ENCODE measurements around the gene BPI.
"Not testable (repeated sequence)": the region's sequence is repeated elsewhere in the genome, so short reads cannot be mapped to it uniquely, and the experiment has no call there.

Gene BPI

DNA sequence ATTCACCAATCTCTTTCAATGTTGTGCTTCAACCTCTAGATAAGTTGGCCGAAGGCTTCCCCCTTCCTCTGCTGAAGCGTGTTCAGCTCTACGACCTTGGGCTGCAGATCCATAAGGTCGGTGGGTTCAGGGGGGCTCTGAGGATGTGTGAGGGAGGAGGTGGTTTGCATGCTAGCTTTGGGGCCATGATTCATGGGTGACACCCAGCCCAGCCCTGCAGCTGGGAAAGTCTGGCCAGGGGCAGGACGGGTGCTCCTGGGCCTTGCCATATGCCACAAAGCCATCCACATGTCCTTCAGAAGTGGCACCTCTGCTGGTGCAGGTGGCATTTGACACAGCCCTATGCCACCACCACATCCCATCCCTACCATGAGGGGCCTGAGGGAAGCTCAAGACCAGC is 69.9 kb downstream of the BPI start:
- DNase-seq, result no peak

DNA sequence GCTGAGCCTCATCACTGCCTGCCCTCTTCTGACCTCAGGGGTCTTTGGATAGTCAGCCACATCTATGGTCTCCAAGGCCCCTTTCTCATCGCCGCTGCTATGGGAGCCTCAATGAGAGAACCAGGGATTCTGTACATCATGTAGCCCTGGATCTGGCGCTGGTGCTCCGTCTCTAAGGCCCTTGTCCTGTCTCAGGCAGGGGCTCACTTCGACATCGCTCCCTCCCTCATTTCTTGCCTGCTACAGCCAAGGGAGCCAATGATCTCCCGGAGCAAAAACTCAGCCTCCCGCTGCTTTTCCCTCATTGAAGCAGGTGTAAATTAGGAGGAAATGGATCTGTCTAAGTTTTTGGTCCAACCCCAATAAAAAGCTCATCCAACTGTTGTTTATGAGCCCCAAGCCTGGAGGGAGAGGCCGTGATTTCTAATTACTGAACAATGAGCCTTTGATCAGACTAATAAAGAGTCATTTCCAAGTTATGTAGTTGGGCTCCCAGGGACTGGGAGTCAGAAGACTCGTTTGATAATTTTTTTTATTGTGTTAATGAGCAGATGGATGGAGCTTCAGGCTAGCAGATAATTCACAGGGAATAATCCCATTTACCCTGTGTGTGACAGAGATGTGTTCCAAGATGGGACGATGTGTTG is 73.2 kb downstream of the BPI start:
- DNase-seq, result no peak

DNA sequence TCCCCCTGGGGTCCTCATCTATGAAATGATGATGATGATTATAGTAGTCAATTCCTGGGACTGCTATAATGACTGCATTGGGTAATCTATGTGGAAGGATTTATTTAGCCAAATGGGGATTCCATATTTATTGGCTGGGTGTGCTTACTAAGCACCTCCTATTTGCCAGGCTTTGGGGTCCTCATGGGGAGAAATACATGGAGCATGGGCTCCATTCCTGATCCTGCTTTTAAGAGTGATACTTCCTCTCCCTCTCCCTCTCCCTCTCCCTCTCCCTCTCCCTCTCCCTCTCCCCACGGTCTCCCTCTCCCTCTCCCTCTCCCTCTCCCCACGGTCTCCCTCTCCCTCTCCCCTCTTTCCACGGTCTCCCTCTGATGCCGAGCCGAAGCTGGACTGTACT is 73.9 kb downstream of the BPI start:
- DNase-seq, result not testable (repeated sequence)

GRCh38 chr20:38383147-38383546 is 79.2 kb downstream of the BPI start:
- no peak for DNase-seq

DNA sequence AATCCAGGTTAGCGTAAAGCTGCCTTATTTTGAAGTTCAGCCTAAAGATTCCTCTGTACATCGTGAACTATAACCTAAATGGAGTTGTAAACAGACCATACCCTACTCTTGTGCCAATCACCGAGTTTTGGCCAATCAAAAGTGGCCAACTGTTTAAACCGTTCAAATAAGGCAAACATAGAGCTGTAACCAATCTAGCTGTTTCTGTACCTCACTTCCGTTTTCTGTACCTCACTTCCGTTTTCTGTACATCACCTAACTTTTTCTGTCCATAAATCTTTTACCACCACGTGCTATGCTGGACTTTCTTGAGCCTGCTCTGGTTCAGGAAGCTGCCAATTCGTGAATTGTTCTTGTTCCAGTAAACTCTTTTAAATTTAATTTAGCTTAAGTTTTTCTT is 82.0 kb downstream of the BPI start:
- DNase-seq, result no peak

GRCh38 chr20:38386851-38387250 is 82.9 kb downstream of the BPI start:
- DNase-seq, result no peak
